AG08396 (cell line): ENCODE measurements around the gene ZWINT.

Experiments used
- DNase-seq: peaks from one replicate; pipeline ENCODE4 v3.0.0; 2012; ENCODE audit warnings: low spot score, mixed read lengths

ZWINT gene, protein sequence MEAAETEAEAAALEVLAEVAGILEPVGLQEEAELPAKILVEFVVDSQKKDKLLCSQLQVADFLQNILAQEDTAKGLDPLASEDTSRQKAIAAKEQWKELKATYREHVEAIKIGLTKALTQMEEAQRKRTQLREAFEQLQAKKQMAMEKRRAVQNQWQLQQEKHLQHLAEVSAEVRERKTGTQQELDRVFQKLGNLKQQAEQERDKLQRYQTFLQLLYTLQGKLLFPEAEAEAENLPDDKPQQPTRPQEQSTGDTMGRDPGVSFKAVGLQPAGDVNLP

DNA sequence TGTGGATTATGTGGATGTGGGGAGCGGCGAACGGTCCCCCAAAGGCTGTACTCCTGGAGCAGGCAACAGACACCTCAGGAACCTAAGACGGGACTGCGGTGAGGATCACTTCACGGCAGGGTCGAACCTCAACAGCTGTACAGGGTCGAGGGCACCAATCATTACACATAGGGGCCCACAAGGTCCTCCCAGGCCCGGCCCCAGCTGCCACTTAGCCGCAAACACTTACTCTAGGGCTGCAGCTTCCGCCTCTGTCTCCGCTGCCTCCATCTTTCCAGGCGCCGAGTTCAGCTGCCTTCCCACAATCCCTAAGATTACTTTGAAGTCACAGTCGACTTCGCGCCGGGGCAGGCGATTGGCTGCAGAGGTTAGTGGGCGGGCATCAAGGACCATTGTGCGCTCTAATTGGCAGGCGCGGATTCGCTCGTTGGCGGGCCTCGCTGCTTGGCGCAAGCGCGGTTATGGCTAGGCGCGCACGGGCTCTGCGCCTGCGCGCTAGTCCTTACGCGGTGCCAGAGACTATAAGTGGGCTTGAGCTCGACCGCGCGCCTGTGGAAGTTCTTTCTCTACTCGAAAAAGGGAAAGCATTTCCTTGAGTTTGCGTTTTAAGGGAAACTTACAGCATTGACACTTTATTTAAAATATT is at the start of gene ZWINT:
TSS of gene ZWINT (minus strand) at position 293 of the 646 bp plus-strand sequence. CDS start at position 270, 23 bp downstream.
- peak; percentile 97 for DNase-seq

DNA sequence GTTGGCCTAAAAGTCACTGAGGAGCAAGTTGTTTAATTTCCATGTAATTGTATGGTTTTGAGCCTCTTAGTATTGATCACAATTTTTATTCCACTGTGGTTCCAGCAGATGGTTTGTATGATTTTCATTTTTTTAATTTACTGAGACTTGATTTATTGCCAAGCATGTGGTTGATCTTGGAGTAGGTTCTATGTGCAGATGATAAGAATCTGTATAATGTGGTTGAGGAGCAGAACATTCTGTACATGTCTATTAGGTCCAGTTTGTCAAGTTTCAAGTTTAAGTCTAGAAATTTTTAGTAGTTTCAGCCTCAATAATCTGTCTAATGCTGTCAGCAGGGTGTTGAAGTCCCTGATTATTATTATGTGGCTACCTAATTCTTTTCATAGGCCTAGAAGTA is 22.7 kb upstream of the ZWINT start:
- no peak for DNase-seq

DNA sequence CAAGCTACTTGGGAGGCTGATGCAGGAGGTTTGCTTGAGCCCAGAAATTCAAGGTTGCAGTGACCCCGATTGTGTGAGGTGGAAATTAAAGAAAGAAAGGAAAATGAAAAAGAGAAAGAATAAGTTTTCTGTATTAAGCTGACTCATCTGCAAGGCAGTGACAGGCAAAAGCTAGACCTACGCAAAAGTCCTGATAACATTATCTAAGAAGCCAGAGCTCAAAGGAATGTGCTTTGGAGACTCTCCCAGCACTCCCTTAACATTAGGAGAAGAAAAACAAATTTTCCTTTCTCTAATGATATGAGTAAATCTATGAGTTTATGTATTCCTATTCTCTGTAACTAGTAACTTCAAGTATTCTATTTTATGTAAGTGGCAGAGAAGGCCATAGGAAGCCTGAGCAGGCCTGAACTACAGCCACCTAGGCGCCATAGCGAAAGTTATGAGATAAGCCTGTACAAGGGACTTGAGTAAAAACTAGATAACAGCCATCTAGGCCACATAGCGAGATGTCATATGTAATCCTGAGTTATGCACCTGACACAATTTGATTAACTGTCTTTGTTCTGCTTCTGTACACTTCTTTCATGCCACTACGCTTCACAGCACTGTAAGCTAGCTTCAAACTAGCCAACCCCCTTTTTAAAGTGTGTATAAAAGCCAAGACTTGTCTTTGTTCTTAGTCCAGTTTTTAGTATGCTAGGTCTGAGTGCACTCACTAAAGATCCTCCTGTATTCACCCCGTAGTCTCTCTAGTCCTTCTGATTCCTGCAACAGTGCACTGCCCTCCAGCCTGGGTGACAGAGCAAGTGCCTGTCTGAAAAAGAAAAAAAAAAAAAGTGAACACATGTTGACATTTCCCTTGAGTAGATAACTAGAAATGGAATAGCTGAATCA is 9.4 kb upstream of the ZWINT start:
- DNase-seq: no peak

DNA sequence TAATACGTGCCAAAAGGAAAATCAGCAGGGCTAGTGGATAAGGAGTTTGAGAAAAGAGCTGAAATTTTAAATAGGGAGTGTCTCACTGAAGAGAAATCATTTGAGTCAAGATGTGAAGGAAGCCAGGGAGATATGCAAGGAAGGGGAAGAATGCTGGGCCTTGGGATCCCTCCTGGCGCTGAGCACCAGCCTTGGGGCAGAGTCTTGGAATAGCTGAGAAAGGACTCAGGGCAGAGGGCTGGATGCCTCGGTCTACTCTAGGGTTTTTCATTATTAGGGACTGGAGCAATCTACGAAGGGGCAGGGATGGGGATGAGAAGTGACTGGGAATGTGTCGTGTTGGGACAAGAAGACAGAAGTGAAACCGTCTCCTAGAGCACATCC is 484 bp downstream of the ZWINT start:
- no peak for DNase-seq

DNA sequence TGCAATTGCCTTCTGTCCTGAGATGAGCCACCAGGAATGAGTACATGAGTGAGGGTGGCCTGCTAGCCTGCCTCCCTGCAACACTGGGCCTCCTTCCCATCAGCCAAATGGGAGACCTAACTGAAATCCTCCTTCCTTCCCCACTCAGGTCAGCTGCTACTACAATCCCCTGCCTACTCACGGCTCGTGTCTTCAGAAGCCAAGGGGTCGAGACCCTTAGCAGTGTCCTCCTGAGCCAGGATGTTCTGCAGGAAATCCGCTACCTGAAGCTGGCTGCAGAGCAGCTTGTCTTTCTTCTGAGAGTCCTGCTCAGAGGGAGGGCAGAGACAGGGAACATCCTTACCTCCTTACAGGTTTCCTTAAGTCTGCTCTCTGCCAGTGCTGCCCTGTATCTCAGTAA is 1.2 kb downstream of the ZWINT start:
- no peak for DNase-seq

DNA sequence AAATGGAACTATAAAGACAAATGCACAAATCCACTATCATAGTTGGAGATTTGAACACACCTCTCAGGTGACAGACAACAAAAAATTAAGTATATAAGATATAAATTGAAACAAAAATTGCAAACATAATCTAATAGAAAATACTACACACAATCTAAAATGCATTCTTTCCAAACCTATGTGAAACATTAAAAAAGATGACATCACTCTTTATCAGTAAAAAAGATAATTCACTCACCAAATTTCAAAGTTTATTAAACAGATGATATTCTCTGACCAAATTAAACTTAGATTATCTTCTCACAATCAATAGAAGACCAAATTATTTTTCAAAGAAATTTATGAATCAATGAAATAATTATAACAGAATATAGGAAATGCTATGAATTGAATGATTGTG is 4.0 kb downstream of the ZWINT start:
- no peak for DNase-seq

- DNase-seq: no peak
These were observed 9.0 kb downstream of the ZWINT start for GRCh38 chr10:56351909-56352630.

GRCh38 chr10:56349611-56350010 is 11.4 kb downstream of the ZWINT start:
- DNase-seq: no peak

- no peak for DNase-seq
These were observed 13.0 kb downstream of the ZWINT start for GRCh38 chr10:56348101-56348500.

DNA sequence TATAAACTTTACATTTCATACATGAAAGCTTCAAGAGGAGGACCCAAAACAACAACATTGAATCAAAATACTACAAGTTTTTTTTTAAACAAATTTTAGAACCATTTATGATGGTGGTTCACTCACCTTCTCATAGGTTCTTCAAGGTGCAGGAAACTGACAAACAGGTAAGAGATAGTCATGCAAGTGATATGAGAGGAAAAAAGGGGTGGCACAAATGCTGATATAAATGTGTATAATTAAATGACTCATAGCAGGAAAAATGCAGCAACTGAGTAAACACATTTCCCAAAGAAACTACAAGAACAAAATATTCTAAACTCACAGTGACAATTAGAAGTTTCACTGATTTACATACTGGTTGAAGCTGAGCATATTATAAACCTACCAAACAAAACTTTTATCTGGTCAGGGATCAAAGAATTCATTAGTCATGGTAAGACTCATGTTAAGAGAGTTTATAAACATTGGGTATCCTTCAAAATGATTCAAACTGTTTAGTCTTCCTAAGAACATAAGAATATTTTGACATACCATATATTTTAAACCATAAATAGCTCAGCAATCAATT is 14.1 kb downstream of the ZWINT start:
- no peak for DNase-seq

DNA sequence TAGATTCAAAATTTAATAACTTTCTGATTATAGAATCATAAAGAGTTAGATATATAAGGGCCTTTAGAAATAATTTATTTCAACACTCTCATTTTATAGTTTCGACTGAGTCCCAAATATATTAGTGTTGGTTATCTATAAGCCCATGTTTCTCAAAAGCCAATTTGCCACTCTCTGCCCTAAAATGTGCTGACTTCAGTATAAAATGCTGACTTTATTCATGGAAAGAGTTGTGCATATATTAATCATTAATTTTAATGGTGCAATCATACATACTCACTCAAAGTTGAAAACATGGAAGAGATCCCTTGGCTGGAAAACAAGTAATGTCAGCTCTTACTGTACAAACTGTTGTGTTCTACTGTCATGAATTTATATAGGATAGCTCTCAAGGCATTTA is 19.4 kb downstream of the ZWINT start:
- no peak for DNase-seq

DNA sequence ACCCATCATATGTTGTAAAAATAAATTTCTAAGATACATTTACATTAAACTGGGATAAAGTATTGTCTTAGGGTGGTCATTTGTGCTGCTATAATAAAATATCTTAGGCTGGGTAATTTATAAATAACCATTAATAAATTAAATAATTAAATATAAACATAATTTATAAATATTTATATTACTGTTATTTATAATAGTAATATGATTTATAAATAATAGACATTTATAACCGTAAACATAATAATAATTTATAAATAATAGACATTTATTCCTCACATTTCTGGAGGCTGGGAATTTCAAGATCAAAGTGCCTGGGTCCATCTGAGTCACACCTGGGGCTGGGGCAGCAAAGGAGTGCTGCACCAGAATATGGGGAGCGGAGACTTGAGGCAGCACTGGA is 31.1 kb downstream of the ZWINT start:
- no peak for DNase-seq

- DNase-seq: no peak
These were observed 33.9 kb downstream of the ZWINT start for GRCh38 chr10:56327118-56327517.

GRCh38 chr10:56319386-56319785 is 41.7 kb downstream of the ZWINT start:
- DNase-seq: peak; percentile 5

DNA sequence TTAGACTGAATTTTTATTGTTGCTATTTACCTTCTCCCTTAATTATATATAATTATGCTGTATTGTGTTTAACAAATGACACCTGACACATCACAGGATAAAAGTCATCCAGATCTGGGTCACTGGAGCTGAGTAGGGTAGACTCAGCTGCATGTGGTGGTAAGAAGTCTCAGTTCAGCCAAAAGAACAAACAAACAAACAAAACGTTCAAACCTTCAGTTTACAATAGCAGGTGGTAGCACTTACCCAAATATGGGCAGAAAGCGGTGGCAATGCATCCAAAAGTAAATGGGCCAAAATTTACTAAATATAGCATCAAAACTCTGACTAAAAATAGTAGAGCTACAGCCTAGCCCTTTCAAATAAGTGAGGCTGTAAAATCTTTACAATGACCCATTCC is 42.2 kb downstream of the ZWINT start:
- no peak for DNase-seq

GRCh38 chr10:56317603-56318002 is 43.5 kb downstream of the ZWINT start:
- DNase-seq: no peak

DNA sequence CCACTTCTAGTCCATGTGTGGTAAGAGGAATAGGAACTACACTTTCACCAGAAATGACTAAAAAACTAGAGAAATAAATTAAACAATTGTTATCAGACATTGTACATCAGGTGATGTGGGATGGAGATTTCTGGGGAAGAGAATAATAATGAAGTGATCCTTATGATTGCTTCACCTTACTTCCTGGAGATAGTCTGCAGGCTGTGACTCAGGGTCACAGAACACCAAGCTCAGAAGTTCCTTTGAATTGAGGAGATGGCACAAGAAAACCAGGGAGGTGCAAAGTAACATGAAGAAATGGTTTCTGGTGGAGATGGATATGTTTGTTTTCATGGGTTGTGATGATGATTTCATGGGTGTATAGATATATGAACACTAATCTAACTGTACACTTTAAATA is 44.5 kb downstream of the ZWINT start:
- DNase-seq: no peak
